RWPE2 (cell line): ENCODE results near the gene PRDX2.

ENCODE experiments used
- ATAC-seq: fragments of 200-7000 bp; cut with Tn5 transposase; 3 replicates; pipeline ENCODE4 v1.9.1; 2021; ENCODE audit warnings: low read depth
- DNase-seq: peaks from one replicate; pipeline ENCODE4 v3.0.0-alpha.2; 2020; ENCODE audit warnings: low spot score
- H3K27ac ChIP-seq: fragments of 450-650 bp; 2 replicates; pipeline ENCODE4 v1.5.1; 2017; ENCODE audit warnings: mild to moderate bottlenecking; ENCODE audit not compliant: poor library complexity, severe bottlenecking
- H3K27me3 ChIP-seq: fragments of 250-450 bp; sonication (Bioruptor Pico); 2 replicates; pipeline ENCODE4 v1.5.1; 2021; ENCODE audit warnings: mild to moderate bottlenecking, moderate library complexity; ENCODE audit not compliant: insufficient read depth, poor library complexity, severe bottlenecking
- H3K36me3 ChIP-seq: fragments of 250-450 bp; sonication (Bioruptor Pico); 2 replicates; pipeline ENCODE4 v1.5.1; 2020; ENCODE audit warnings: low read depth, mild to moderate bottlenecking, moderate library complexity
- H3K4me1 ChIP-seq: fragments of 250-450 bp; sonication (Bioruptor Pico); 2 replicates; pipeline ENCODE4 v1.5.1; 2021; ENCODE audit warnings: mild to moderate bottlenecking, moderate library complexity; ENCODE audit not compliant: insufficient read depth, poor library complexity, severe bottlenecking
- H3K4me3 ChIP-seq: fragments of 250-450 bp; sonication (Bioruptor Pico); 2 replicates; pipeline ENCODE4 v1.5.1; 2021; ENCODE audit warnings: mild to moderate bottlenecking, moderate library complexity; ENCODE audit not compliant: severe bottlenecking
- H3K9me3 ChIP-seq: fragments of 250-450 bp; sonication (Bioruptor Pico); 2 replicates; pipeline ENCODE4 v1.5.1; 2021; ENCODE audit warnings: mild to moderate bottlenecking, moderate library complexity; ENCODE audit not compliant: severe bottlenecking
- TF ChIP-seq, protein P1 (sequence below): fragments of 450-650 bp; IDR thresholded peaks from one replicate; pipeline ENCODE4 v1.5.1; 2017; ENCODE audit warnings: mild to moderate bottlenecking, moderate library complexity; ENCODE audit not compliant: poor library complexity, severe bottlenecking

PRDX2 gene

DNA sequence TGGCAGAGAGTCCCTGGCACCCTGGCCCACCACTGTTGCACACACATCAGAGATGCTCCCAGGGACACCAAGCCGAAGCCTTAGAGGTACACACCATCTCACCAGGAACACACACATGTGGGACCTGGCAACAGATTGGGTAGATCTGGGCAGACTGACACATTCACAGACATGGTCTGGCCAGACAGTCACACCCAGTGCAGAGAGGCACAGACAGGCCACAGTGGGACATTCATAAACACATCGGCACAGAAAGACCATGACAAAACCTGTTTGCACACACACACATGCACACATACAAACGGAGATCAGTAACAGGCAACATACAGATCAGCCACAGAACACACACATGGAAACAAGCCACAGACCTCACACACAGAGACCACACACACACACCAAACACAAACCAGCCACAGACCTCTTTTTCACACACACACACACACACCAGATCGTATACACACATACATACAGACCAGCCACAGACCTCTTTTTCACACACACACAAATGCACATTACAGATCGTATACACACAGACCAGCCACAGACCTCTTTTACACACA is 16.6 kb downstream of the PRDX2 start:
- H3K36me3 ChIP-seq = no peaks in the 10 kb centered on the region
- TF ChIP-seq, protein P1, sequence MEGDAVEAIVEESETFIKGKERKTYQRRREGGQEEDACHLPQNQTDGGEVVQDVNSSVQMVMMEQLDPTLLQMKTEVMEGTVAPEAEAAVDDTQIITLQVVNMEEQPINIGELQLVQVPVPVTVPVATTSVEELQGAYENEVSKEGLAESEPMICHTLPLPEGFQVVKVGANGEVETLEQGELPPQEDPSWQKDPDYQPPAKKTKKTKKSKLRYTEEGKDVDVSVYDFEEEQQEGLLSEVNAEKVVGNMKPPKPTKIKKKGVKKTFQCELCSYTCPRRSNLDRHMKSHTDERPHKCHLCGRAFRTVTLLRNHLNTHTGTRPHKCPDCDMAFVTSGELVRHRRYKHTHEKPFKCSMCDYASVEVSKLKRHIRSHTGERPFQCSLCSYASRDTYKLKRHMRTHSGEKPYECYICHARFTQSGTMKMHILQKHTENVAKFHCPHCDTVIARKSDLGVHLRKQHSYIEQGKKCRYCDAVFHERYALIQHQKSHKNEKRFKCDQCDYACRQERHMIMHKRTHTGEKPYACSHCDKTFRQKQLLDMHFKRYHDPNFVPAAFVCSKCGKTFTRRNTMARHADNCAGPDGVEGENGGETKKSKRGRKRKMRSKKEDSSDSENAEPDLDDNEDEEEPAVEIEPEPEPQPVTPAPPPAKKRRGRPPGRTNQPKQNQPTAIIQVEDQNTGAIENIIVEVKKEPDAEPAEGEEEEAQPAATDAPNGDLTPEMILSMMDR = no peak
- H3K9me3 ChIP-seq = no peaks in the 10 kb centered on the region
- H3K4me3 ChIP-seq = no peak overlapping the region
- H3K4me1 ChIP-seq = peaks cover 52% of the 10 kb centered on the region
- no peaks in the 10 kb centered on the region for H3K27me3 ChIP-seq
- no peak for DNase-seq
- ATAC-seq = no peak
- H3K27ac ChIP-seq = peak overlapping the region; percentile 99

DNA sequence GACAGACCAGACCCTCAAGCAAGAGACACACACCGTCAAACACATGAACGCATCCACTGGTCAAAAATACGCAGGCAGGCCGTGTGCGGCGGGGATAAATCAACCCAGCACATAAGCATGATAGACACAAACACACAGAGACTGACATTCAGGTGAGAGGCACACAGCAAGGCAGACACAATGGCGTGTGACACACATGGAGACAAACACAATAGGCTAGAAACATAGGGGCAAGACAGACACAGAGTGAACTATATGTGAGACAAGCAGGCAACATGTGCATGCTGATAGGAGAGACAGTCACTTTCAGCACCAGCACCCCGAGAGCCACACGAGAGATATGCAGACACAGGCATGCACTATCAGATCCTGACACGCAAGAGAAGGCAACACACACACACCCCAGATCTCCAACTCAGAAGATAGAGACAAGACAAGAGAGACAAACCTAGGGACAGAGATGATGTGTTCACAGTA is 17.2 kb downstream of the PRDX2 start:
- TF ChIP-seq, protein P1 = no peak
- peaks cover 53% of the 10 kb centered on the region for H3K4me1 ChIP-seq
- no peak; the same call in 2 of the 3 replicates for ATAC-seq
- H3K36me3 ChIP-seq = no peaks in the 10 kb centered on the region
- peak overlapping the region; percentile 99 for H3K27ac ChIP-seq
- DNase-seq = no peak
- no peak overlapping the region for H3K4me3 ChIP-seq
- no peaks in the 10 kb centered on the region for H3K9me3 ChIP-seq
- no peaks in the 10 kb centered on the region for H3K27me3 ChIP-seq

DNA sequence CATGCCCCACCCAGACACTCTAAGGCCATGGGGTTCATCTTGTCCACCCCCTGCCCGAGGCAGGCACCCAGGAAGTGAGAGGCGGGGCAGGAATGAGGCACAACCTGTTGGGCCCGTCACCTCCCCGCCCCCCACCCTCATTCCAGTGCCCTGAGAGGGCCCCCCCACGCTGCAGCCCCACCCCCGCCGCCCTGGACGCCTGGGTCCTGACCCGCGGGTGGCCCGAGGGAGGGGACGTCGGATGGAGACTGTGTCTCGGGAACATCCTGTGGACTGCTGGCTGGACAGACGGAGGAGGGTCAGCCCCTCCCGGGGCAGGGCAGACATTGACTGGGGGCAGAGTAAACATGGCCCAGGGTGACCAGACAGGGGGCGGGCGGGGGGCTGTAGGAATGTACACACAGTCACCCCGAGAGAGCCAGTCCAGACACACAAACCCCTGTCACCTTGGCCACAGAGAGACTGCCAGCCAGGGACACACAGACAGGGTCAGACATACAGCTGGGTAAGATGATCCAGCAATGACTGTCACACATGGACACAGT is 17.7 kb downstream of the PRDX2 start:
- TF ChIP-seq, protein P1 = no peak
- H3K36me3 ChIP-seq = no peaks in the 10 kb centered on the region
- no peak overlapping the region for H3K4me3 ChIP-seq
- H3K27me3 ChIP-seq = no peaks in the 10 kb centered on the region
- no peaks in the 10 kb centered on the region for H3K9me3 ChIP-seq
- DNase-seq = peak; percentile 94
- H3K27ac ChIP-seq = peak overlapping the region; percentile 99
- peaks cover 54% of the 10 kb centered on the region for H3K4me1 ChIP-seq
- ATAC-seq = peak; percentile 63; the same call in 2 of the 3 replicates

DNA sequence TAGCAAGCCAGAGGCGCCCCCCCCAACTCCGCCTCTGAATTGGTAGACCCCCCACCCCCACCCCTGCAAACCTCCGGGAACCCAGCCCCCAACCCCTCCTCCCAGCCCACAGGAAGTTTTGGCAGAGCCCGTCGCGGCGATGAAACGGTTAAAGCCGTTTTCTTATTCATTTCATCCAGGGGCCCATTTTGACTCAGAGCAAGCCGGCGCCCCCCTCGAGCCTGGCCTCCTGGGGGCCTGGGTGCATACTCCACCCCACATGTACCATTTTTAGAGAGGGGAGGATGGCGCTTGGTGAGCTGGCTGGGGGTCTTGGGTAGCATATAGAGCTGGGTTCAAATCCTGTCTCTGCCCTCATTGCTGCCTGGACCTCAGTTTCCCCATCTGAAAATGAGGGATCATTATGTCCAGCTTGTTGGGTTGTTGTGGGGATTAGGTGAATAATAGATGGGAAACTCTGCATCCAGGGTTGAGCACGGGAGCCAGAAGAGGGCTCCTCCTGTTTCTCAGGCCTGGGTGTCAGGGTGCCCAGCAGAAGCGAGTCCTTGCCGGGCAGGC is 18.2 kb downstream of the PRDX2 start:
- no peak for DNase-seq
- TF ChIP-seq, protein P1 = no peak
- H3K36me3 ChIP-seq = no peaks in the 10 kb centered on the region
- peak overlapping the region; percentile 30 for H3K4me3 ChIP-seq
- H3K9me3 ChIP-seq = no peaks in the 10 kb centered on the region
- H3K27ac ChIP-seq = peak overlapping the region; percentile 99
- H3K27me3 ChIP-seq = no peaks in the 10 kb centered on the region
- peaks cover 50% of the 10 kb centered on the region for H3K4me1 ChIP-seq
- no peak; the same call in 2 of the 3 replicates for ATAC-seq
